ENCODE measurements around the gene XIRP2. TPM values are rescaled to one million over a fixed set of nuclear protein-coding genes. Genes with fewer than 3 reads are reported as not detected.

The XIRP2 gene
- total RNA-seq, 1 donor from 2014 or later: 0.29 TPM

- no peak for TF ChIP-seq CTCF (IDR thresholded peaks at IDR 0.05; ENCODE audit: insufficient read depth, low read length, poor library complexity, severe bottlenecking)
- no peak for DNase-seq (ENCODE audit: low read depth)
- Histone ChIP-seq H3K4me3 (ENCODE audit: low read depth, low read length) (no peak overlapping the region), H3K36me3 (ENCODE audit: control insufficient read depth, insufficient read depth, low read length) (no peaks in the 10 kb centered on the region), H3K27me3 (ENCODE audit: control insufficient read depth, insufficient read depth, low read length) (no peaks in the 10 kb centered on the region)
Measured at GRCh38 chr2:166867874-166868514, 20.3 kb upstream of the XIRP2 start.

DNA sequence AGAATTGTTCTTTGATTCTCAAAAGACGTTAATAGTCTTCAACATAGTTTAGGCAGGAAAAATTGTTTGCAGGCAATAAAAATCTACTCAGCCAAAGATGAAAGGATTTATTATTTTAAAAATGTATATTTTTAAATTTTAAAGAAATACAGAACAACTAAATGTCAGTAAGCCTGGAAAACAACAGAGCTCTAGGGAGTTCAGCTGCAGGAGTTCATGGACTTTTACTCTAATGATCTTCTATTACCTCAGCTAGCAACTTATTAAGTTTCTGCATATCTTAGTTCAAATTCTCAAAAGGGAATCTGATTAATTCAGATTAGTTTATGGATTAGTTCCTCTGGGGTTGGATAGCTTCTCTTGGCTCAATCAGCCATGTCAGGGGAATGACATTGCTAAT is 17.9 kb upstream of the XIRP2 start:
- no peak overlapping the region for H3K4me3 ChIP-seq (ENCODE audit: low read depth, low read length)
- no peak for TF ChIP-seq CTCF (IDR thresholded peaks at IDR 0.05; ENCODE audit: insufficient read depth, low read length, poor library complexity, severe bottlenecking)
- no peaks in the 10 kb centered on the region for H3K27me3 ChIP-seq (ENCODE audit: control insufficient read depth, insufficient read depth, low read length)
- H3K36me3 ChIP-seq (ENCODE audit: control insufficient read depth, insufficient read depth, low read length): no peaks in the 10 kb centered on the region
- DNase-seq (ENCODE audit: low read depth): no peak

DNA sequence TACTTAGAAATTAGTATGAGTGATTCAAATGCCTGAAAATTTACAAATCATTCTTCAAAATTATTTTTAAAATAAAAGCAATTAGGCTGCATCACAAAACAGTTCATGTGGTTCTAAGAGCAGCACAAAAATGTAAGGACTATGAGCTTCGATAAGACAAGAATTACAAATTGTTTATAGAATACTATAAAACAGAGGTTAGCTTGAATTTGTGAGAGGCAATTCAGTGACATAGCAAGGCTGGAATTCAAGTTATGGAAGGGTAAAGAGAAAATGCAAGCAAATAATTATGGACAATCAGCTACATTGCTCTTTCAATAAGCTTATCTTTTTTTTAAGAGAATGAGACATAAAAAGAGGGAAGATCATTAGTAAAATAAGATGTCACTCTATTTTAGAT is 7.1 kb upstream of the XIRP2 start:
- TF ChIP-seq CTCF (IDR thresholded peaks at IDR 0.05; ENCODE audit: insufficient read depth, low read length, poor library complexity, severe bottlenecking): no peak
- DNase-seq (ENCODE audit: low read depth): no peak
- no peaks in the 10 kb centered on the region for H3K27me3 ChIP-seq (ENCODE audit: control insufficient read depth, insufficient read depth, low read length)
- H3K4me3 ChIP-seq (ENCODE audit: low read depth, low read length): no peak overlapping the region
- H3K36me3 ChIP-seq (ENCODE audit: control insufficient read depth, insufficient read depth, low read length): no peaks in the 10 kb centered on the region

DNA sequence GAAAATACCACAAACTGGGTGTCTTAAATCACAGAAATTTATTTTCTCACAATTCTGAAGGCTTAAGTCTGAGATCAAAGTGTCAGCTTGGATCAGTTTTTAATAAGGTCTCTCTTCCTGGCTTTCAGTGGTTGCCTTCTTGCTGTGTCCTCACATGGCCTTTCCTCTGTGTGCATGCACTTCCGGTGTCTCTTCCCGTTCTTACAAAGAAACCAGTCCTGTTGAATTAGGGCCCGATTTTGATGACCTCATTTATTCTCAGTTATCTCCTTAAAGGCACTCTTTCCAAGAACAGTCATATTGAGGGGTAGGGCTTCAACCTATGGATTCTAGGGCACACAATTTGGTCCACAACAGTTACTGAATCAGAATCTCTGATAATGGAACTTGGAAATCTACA is 5.4 kb upstream of the XIRP2 start:
- no peak for DNase-seq (ENCODE audit: low read depth)
- Histone ChIP-seq H3K27me3 (ENCODE audit: control insufficient read depth, insufficient read depth, low read length) (no peaks in the 10 kb centered on the region), H3K4me3 (ENCODE audit: low read depth, low read length) (no peak overlapping the region), H3K36me3 (ENCODE audit: control insufficient read depth, insufficient read depth, low read length) (no peaks in the 10 kb centered on the region)
- no peak for TF ChIP-seq CTCF (IDR thresholded peaks at IDR 0.05; ENCODE audit: insufficient read depth, low read length, poor library complexity, severe bottlenecking)

- Histone ChIP-seq H3K4me3 (ENCODE audit: low read depth, low read length) (no peak overlapping the region), H3K36me3 (ENCODE audit: control insufficient read depth, insufficient read depth, low read length) (no peaks in the 10 kb centered on the region), H3K27me3 (ENCODE audit: control insufficient read depth, insufficient read depth, low read length) (no peaks in the 10 kb centered on the region)
- DNase-seq (ENCODE audit: low read depth): no peak
- no peak for TF ChIP-seq CTCF (IDR thresholded peaks at IDR 0.05; ENCODE audit: insufficient read depth, low read length, poor library complexity, severe bottlenecking)
Measured at GRCh38 chr2:166891727-166892126, 3.4 kb downstream of the XIRP2 start.

- Histone ChIP-seq H3K36me3 (ENCODE audit: control insufficient read depth, insufficient read depth, low read length) (no peaks in the 10 kb centered on the region), H3K4me3 (ENCODE audit: low read depth, low read length) (no peak overlapping the region), H3K27me3 (ENCODE audit: control insufficient read depth, insufficient read depth, low read length) (no peaks in the 10 kb centered on the region)
- DNase-seq (ENCODE audit: low read depth): no peak
- TF ChIP-seq CTCF (IDR thresholded peaks at IDR 0.05; ENCODE audit: insufficient read depth, low read length, poor library complexity, severe bottlenecking): no peak
Measured at GRCh38 chr2:166892397-166892796, 4.1 kb downstream of the XIRP2 start.
